HCT116 (cell line): ENCODE measurements around the gene TFCP2L1. TPM values are rescaled to one million over a fixed set of nuclear protein-coding genes. Genes with fewer than 3 reads are reported as not detected.

Experiments
- ATAC-seq: fragments of 200-7000 bp; cut with Tn5 transposase; 2 replicates; pipeline ENCODE4 v1.9.1; 2020; ENCODE audit warnings: mild to moderate bottlenecking, moderate library complexity
- BruUV-seq: library from RNA; stranded (reverse); fragments of 400-500 nt; replicated peaks from 2 replicates; lab custom pipeline; 2021; lab: Mats Ljungman, UMichigan
- CTCF ChIA-PET: fragments of 300-600 bp; sonication (Branson Sonifier 250); formaldehyde crosslinking; loops from one replicate; lab custom pipeline; 2021; ENCODE audit warnings: antibody characterized with exemption; lab: Charles Lee
- POLR2A ChIA-PET: fragments of 300-600, 350-600 bp; sonication (Branson Sonifier 250); formaldehyde crosslinking; loops from one replicate; lab custom pipeline; 2021; ENCODE audit warnings: antibody characterized with exemption; lab: Charles Lee
- RAD21 ChIA-PET, 2 experiments: fragments of 300-600 bp; sonication (Branson Sonifier 250); formaldehyde crosslinking; loops; one replicate each; lab custom pipeline; 2023; ENCODE audit warnings: low total read pairs in 2 of 2; ENCODE audit not compliant: uncharacterized antibody in 2 of 2, unreplicated experiment in 2 of 2, low non-redundant PET in 1 of 2; lab: Charles Lee
- DNase-seq: peaks from one replicate; pipeline ENCODE4 v3.0.0-alpha.2; 2010; ENCODE audit warnings: low read depth, low spot score
- H2AFZ ChIP-seq: fragments of 200-600 bp; shearing (Covaris generic), sonication (generic); 2 replicates; pipeline ENCODE4 v1.6.1; 2017; ENCODE audit warnings: low read depth, mixed run types, mixed read lengths, antibody characterized with exemption, low read length; ENCODE audit not compliant: poor library complexity, severe bottlenecking
- H3K27ac ChIP-seq: 2 replicates; pipeline ENCODE4 v1.5.1; 2012; ENCODE audit warnings: low read depth, low read length
- H3K27me3 ChIP-seq: fragments of 200-600 bp; sonication (generic); 2 replicates; pipeline ENCODE4 v1.6.1; 2016; ENCODE audit warnings: mixed run types, low read length, mixed read lengths; ENCODE audit not compliant: insufficient read depth
- H3K36me3 ChIP-seq, 2 experiments: fragments of 200-500 bp in 1 of 2; fragments of 200-600 bp in 1 of 2; sonication (Bioruptor generic) in 1 of 2; sonication (generic) in 1 of 2; 2 replicates each; pipeline versions ENCODE4 v1.5.1 to v1.6.1; 2014 to 2016; ENCODE audit warnings: low read length in 2 of 2, inconsistent platforms in 1 of 2, mixed read lengths in 1 of 2, mixed run types in 1 of 2; ENCODE audit not compliant: insufficient read depth in 2 of 2, control insufficient read depth in 1 of 2
- H3K4me1 ChIP-seq, 2 experiments: fragments of 200-600 bp in 1 of 2; sonication (generic) in 1 of 2; 2 replicates each; pipeline versions ENCODE4 v1.5.1 to v1.6.1; 2012 to 2017; ENCODE audit warnings: low read length in 2 of 2, inconsistent platforms in 1 of 2, mild to moderate bottlenecking in 1 of 2, mixed read lengths in 1 of 2, mixed run types in 1 of 2, moderate library complexity in 1 of 2; ENCODE audit not compliant: insufficient read depth in 2 of 2, control insufficient read depth in 1 of 2
- H3K4me2 ChIP-seq: fragments of 200-600 bp; sonication (generic); 2 replicates; pipeline ENCODE4 v1.6.1; 2017; ENCODE audit warnings: mixed run types, low read length, mixed read lengths
- H3K4me3 ChIP-seq, 2 experiments: fragments of 200-600 bp in 1 of 2; sonication (generic) in 1 of 2; replicated peaks in 1 of 2; 2 replicates each; pipeline ENCODE4 v1.5.1; 2011 to 2016; ENCODE audit warnings: low read length in 2 of 2, control low read depth in 1 of 2, low read depth in 1 of 2, mild to moderate bottlenecking in 1 of 2, mixed read lengths in 1 of 2, mixed run types in 1 of 2
- H3K79me2 ChIP-seq: fragments of 200-600 bp; sonication (generic); 2 replicates; pipeline ENCODE4 v1.6.1; 2017; ENCODE audit warnings: mild to moderate bottlenecking, mixed run types, low read length, moderate library complexity, mixed read lengths; ENCODE audit not compliant: insufficient read depth
- H3K9ac ChIP-seq: fragments of 200-600 bp; sonication (generic); 2 replicates; pipeline ENCODE4 v1.6.1; 2016; ENCODE audit warnings: low read length, mixed read lengths
- H3K9me2 ChIP-seq: fragments of 200-600 bp; sonication (generic), shearing (Covaris generic); 2 replicates; pipeline ENCODE4 v1.6.1; 2017; ENCODE audit warnings: mixed run types, mild to moderate bottlenecking, moderate library complexity; ENCODE audit not compliant: insufficient read depth
- H3K9me3 ChIP-seq, 2 experiments: fragments of 200-500 bp in 1 of 2; fragments of 200-600 bp in 1 of 2; sonication (Bioruptor generic) in 1 of 2; sonication (generic) in 1 of 2; 2 replicates each; pipeline ENCODE4 v1.6.1; 2014 to 2017; ENCODE audit warnings: low read length in 2 of 2, mixed read lengths in 2 of 2, inconsistent platforms in 1 of 2, low read depth in 1 of 2, mild to moderate bottlenecking in 1 of 2, mixed run types in 1 of 2, moderate library complexity in 1 of 2; ENCODE audit not compliant: control insufficient read depth in 1 of 2, insufficient read depth in 1 of 2
- H4K20me1 ChIP-seq: fragments of 200-600 bp; sonication (generic), shearing (Covaris generic); 2 replicates; pipeline ENCODE4 v1.6.1; 2017; ENCODE audit warnings: mixed run types, mild to moderate bottlenecking, moderate library complexity; ENCODE audit not compliant: insufficient read depth
- CEBPB ChIP-seq: IDR thresholded peaks from 2 replicates; pipeline ENCODE4 v1.6.1; 2012; ENCODE audit warnings: low read depth
- EZH2phosphoT487 ChIP-seq: fragments of 200-600 bp; IDR thresholded peaks from 2 replicates; pipeline ENCODE4 v1.6.1; 2018; ENCODE audit warnings: antibody characterized with exemption, borderline replicate concordance
- JUND ChIP-seq: IDR thresholded peaks from 2 replicates; pipeline ENCODE4 v1.6.1; 2012
- POLR2A ChIP-seq: IDR thresholded peaks from 2 replicates; pipeline ENCODE4 v1.7.0; 2011; ENCODE audit warnings: borderline replicate concordance; ENCODE audit not compliant: insufficient read depth, insufficient read length; ENCODE audit errors: extremely low read depth
- TCF7L2 ChIP-seq: IDR thresholded peaks from 2 replicates; pipeline ENCODE4 v1.7.0; 2011; ENCODE audit warnings: borderline replicate concordance, inconsistent platforms; ENCODE audit not compliant: insufficient read depth, insufficient read length; ENCODE audit errors: extremely low read depth
- intact Hi-C: fragments of 100-400 bp; cut with micrococcal nuclease; formaldehyde crosslinking; loops from 2 replicates; pipeline ENCODE4 v1.10.0; 2022
- total RNA-seq: library from RNA; stranded (reverse); gene quantifications from one replicate; pipeline ENCODE4 v1.2.1, GENCODE V29; 2021; ENCODE audit not compliant: unreplicated experiment
- TF ChIP-seq, protein P1 (sequence below): IDR thresholded peaks from 2 replicates; pipeline ENCODE4 v1.6.1; 2012; ENCODE audit warnings: low read depth
- TF ChIP-seq, protein P2 (sequence below), 3 experiments: fragments of 200-600 bp in 1 of 3; sonication (generic) in 1 of 3; IDR thresholded peaks in 2 of 3; conservative IDR thresholded peaks in 1 of 3; 2 replicates each; pipeline ENCODE4 v1.5.1; 2012 to 2017; ENCODE audit warnings: low read depth in 2 of 3, low read length in 2 of 3, antibody characterized with exemption in 1 of 3, borderline replicate concordance in 1 of 3, control low read depth in 1 of 3, mild to moderate bottlenecking in 1 of 3, mixed read lengths in 1 of 3, mixed run types in 1 of 3, moderate library complexity in 1 of 3; ENCODE audit not compliant: insufficient read depth in 1 of 3

Gene TFCP2L1
- total RNA-seq, 1 experiment from 2014 or later: 8.4 TPM

DNA sequence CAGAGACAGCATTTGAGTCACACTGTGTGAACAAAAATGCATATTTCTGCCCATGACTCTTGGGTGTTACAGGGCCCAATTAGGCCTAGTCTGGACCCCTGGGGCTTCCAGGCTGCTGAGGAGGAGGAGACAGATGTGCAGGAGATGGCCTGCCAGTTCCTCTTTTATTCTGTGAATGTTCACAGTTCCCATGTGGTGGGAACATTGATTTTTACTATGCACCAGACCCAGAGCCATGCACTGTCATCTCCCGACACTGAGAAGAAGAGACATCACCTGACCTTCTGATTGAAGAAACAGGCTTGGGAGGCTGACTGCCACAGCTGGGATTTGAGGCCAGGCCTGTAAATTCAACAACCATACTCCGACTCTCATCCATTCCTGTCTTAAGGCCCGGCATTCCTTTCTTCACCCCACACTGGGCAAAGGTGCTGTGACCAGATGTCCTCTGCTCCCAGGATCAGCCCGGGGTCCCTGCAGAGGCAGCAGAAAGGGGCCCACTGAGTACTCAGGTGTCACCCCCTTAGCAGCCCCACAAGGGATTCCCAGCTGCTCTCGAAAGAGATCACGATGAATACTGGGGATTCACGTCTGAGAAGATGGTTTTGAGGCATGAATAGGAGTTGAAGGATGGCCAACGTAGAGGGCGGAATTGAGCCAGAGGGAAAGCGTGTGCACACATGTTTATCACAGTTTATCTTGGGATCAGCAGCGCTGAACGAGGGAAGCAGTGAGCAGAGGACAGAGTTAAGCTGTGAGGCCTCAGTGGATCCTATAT, 3.6 kb upstream of the TFCP2L1 start:
- Histone ChIP-seq H3K9me3 (no peaks in the 10 kb centered on the region), H3K27me3 (no peaks in the 10 kb centered on the region), H3K4me3 (no peak overlapping the region), H3K27ac (no peak overlapping the region), H2AFZ (no peak overlapping the region), H3K79me2 (no peaks in the 10 kb centered on the region), H3K9ac (no peak overlapping the region), H4K20me1 (no peaks in the 10 kb centered on the region), H3K36me3 (no peaks in the 10 kb centered on the region), H3K4me1 (peaks cover 4 to 28% of the 10 kb centered on the region in 2 experiments; a peak in 3 of 4 replicates), H3K9me2 (no peaks in the 10 kb centered on the region), H3K4me2 (no peak overlapping the region)
- TF ChIP-seq, protein P1, sequence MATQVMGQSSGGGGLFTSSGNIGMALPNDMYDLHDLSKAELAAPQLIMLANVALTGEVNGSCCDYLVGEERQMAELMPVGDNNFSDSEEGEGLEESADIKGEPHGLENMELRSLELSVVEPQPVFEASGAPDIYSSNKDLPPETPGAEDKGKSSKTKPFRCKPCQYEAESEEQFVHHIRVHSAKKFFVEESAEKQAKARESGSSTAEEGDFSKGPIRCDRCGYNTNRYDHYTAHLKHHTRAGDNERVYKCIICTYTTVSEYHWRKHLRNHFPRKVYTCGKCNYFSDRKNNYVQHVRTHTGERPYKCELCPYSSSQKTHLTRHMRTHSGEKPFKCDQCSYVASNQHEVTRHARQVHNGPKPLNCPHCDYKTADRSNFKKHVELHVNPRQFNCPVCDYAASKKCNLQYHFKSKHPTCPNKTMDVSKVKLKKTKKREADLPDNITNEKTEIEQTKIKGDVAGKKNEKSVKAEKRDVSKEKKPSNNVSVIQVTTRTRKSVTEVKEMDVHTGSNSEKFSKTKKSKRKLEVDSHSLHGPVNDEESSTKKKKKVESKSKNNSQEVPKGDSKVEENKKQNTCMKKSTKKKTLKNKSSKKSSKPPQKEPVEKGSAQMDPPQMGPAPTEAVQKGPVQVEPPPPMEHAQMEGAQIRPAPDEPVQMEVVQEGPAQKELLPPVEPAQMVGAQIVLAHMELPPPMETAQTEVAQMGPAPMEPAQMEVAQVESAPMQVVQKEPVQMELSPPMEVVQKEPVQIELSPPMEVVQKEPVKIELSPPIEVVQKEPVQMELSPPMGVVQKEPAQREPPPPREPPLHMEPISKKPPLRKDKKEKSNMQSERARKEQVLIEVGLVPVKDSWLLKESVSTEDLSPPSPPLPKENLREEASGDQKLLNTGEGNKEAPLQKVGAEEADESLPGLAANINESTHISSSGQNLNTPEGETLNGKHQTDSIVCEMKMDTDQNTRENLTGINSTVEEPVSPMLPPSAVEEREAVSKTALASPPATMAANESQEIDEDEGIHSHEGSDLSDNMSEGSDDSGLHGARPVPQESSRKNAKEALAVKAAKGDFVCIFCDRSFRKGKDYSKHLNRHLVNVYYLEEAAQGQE: no peak
- TF ChIP-seq JUND: no peak
- no peak for TF ChIP-seq EZH2phosphoT487
- TF ChIP-seq POLR2A: no peak
- TF ChIP-seq, protein P2, sequence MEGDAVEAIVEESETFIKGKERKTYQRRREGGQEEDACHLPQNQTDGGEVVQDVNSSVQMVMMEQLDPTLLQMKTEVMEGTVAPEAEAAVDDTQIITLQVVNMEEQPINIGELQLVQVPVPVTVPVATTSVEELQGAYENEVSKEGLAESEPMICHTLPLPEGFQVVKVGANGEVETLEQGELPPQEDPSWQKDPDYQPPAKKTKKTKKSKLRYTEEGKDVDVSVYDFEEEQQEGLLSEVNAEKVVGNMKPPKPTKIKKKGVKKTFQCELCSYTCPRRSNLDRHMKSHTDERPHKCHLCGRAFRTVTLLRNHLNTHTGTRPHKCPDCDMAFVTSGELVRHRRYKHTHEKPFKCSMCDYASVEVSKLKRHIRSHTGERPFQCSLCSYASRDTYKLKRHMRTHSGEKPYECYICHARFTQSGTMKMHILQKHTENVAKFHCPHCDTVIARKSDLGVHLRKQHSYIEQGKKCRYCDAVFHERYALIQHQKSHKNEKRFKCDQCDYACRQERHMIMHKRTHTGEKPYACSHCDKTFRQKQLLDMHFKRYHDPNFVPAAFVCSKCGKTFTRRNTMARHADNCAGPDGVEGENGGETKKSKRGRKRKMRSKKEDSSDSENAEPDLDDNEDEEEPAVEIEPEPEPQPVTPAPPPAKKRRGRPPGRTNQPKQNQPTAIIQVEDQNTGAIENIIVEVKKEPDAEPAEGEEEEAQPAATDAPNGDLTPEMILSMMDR (IDR thresholded peaks at IDR 0.05 in 2 of 3, conservative IDR thresholded peaks at IDR 0.05 in 1 of 3; ENCODE audit: borderline replicate concordance in 1 of 3, insufficient read depth in 1 of 3, low read depth in 2 of 3, low read length in 2 of 3): no peak
- TF ChIP-seq CEBPB: no peak
- no peak for TF ChIP-seq TCF7L2
- intact Hi-C loops: no loop called here
- no TSS peak for BruUV-seq
- ChIA-PET CTCF (interaction anchor here (1.5 kb wide), 1 partner anchor 9 kb away, joined by 4 read pairs; no protein-coding TSS in a partner anchor), RAD21 (no interaction called here), POLR2A (no interaction called here)
- ATAC-seq (no peak), DNase-seq (no peak)
